Spinal cord (tissue), 10 donors: ENCODE results near the gene PFKL. TPM values are rescaled to one million over a fixed set of nuclear protein-coding genes. Genes with fewer than 3 reads are reported as not detected.
"Not testable (repeated sequence)": the region's sequence is repeated elsewhere in the genome, so short reads cannot be mapped to it uniquely, and the experiment has no call there.

ENCODE experiments used
- DNase-seq, 6 donors: peaks; one replicate each; pipeline versions ENCODE4 v3.0.0 to v3.0.0-alpha.2; 2013 to 2015; ENCODE audit warnings: low spot score in 6 of 6, low read depth in 4 of 6
- H3K27ac ChIP-seq: one replicate; pipeline ENCODE4 v1.5.1; 2013; ENCODE audit warnings: low read depth, low read length, control low read depth
- H3K27me3 ChIP-seq: one replicate; pipeline ENCODE4 v1.6.1; 2013; ENCODE audit warnings: low read length; ENCODE audit not compliant: control insufficient read depth, insufficient read depth
- H3K36me3 ChIP-seq: one replicate; pipeline ENCODE4 v1.6.1; 2013; ENCODE audit warnings: low read length; ENCODE audit not compliant: control insufficient read depth, insufficient read depth
- H3K4me1 ChIP-seq: one replicate; pipeline ENCODE4 v1.6.1; 2013; ENCODE audit warnings: low read length; ENCODE audit not compliant: control insufficient read depth, insufficient read depth
- H3K4me3 ChIP-seq: one replicate; pipeline ENCODE4 v1.5.1; 2013; ENCODE audit warnings: low read depth, low read length, control low read depth
- H3K9me3 ChIP-seq: one replicate; pipeline ENCODE4 v1.6.1; 2013; ENCODE audit warnings: low read length; ENCODE audit not compliant: control insufficient read depth, insufficient read depth
- WGBS: methylation state at CpG from one replicate; pipeline ENCODE4 v1.1.5; 2013; ENCODE audit warnings: missing lambda C conversion rate; ENCODE audit not compliant: insufficient coverage; 5-methylcytosine and 5-hydroxymethylcytosine counted together
- polyA plus RNA-seq, 2 donors: library from polyadenylated mRNA; unstranded; fragments of 120-200 nt; gene quantifications; one replicate each; pipeline ENCODE4 v1.2.1, GENCODE V29; 2013; ENCODE audit not compliant: insufficient read length in 2 of 2
- total RNA-seq, 2 donors: library from RNA; depleted of rRNA in 1 of 2; stranded (reverse); fragments of 120-200 nt in 1 of 2; fragments of >200 nt in 1 of 2; gene quantifications; one replicate each; pipeline versions ENCODE4 v1.2.3 to v1.2.4, GENCODE V29; 2013 to 2014
- donor health status: healthy.

Gene PFKL
- total and polyA plus RNA-seq, 4 donors = 107 to 172 (median 151) TPM

GRCh38 chr21:44337941-44338895, 38.4 kb downstream of the PFKL start:
- Histone ChIP-seq H3K9me3 (no peaks in the 10 kb centered on the region), H3K4me3 (peak overlapping the region; percentile 40), H3K36me3 (peaks cover 32% of the 10 kb centered on the region), H3K27me3 (no peaks in the 10 kb centered on the region), H3K27ac (peak overlapping the region; percentile 90), H3K4me1 (peaks cover 32% of the 10 kb centered on the region)
- peak in 5 of 6 donors; percentile 21 to 78 (median 22) for DNase-seq
- 3% methylated on average over 21 of the region's 47 CpGs for WGBS

GRCh38 chr21:44338971-44339910, 39.4 kb downstream of the PFKL start, which contains the start of gene CFAP410:
TSS of gene CFAP410 (minus strand) at chr21:44339390. CDS start at chr21:44339194, 196 bp downstream.
- under 1% methylated on average over 73 of the region's 90 CpGs for WGBS
- H3K4me3 ChIP-seq = peak within 1 kb of the TSS; percentile 94
- DNase-seq = peak; percentile 85 to 98 (median 90)
- no peaks in the 10 kb centered on the region for H3K9me3 ChIP-seq
- H3K27me3 ChIP-seq = no peaks in the 10 kb centered on the region
- H3K36me3 ChIP-seq = peaks cover 21% of the 10 kb centered on the region
- peaks cover 24% of the 10 kb centered on the region for H3K4me1 ChIP-seq
- H3K27ac ChIP-seq = peak within 1 kb of the TSS; percentile 96

GRCh38 chr21:44341726-44342458, 42.0 kb downstream of the PFKL start:
- not testable (repeated sequence) for H3K36me3 ChIP-seq, H3K27me3 ChIP-seq, DNase-seq, H3K4me3 ChIP-seq, H3K9me3 ChIP-seq, H3K27ac ChIP-seq
- H3K4me1 ChIP-seq = peaks cover 15% of the 10 kb centered on the region
- WGBS = 92% methylated on average over 11 of the region's 12 CpGs

- H3K4me3 ChIP-seq, H3K27ac ChIP-seq, H3K27me3 ChIP-seq, H3K36me3 ChIP-seq, H3K9me3 ChIP-seq, DNase-seq: not testable (repeated sequence)
- H3K4me1 ChIP-seq = peaks cover 11% of the 10 kb centered on the region
- WGBS = 90% methylated on average over 7 of the region's 8 CpGs
Observed at GRCh38 chr21:44342981-44343380, 43.1 kb downstream of the PFKL start.

GRCh38 chr21:44344541-44345183, 44.8 kb downstream of the PFKL start:
- peaks cover 7% of the 10 kb centered on the region for H3K27me3 ChIP-seq
- H3K27ac ChIP-seq = no peak overlapping the region
- no peaks in the 10 kb centered on the region for H3K36me3 ChIP-seq
- H3K4me3 ChIP-seq = no peak overlapping the region
- H3K4me1 ChIP-seq = peaks cover 6% of the 10 kb centered on the region
- H3K9me3 ChIP-seq = no peaks in the 10 kb centered on the region
- DNase-seq = no peak
- 86% methylated on average over 16 of the region's 17 CpGs for WGBS

GRCh38 chr21:44345495-44345894, 45.6 kb downstream of the PFKL start:
- Histone ChIP-seq H3K27ac (no peak overlapping the region), H3K9me3 (no peaks in the 10 kb centered on the region), H3K27me3 (peaks cover 9% of the 10 kb centered on the region), H3K4me1 (peaks cover 4% of the 10 kb centered on the region), H3K4me3 (no peak overlapping the region), H3K36me3 (no peaks in the 10 kb centered on the region)
- DNase-seq = no peak
- 61% methylated on average over 11 of the region's 11 CpGs for WGBS

GRCh38 chr21:44347911-44348451, 48.1 kb downstream of the PFKL start:
- no peak overlapping the region for H3K4me3 ChIP-seq
- peaks cover 27% of the 10 kb centered on the region for H3K27me3 ChIP-seq
- WGBS = 59% methylated on average over 22 of the region's 22 CpGs
- DNase-seq = no peak
- no peak overlapping the region for H3K27ac ChIP-seq
- no peaks in the 10 kb centered on the region for H3K9me3 ChIP-seq
- peaks cover 5% of the 10 kb centered on the region for H3K36me3 ChIP-seq
- peaks cover 17% of the 10 kb centered on the region for H3K4me1 ChIP-seq

GRCh38 chr21:44348861-44349260, 49.0 kb downstream of the PFKL start:
- Histone ChIP-seq H3K36me3 (peaks cover 5% of the 10 kb centered on the region), H3K4me1 (peaks cover 17% of the 10 kb centered on the region), H3K27me3 (peaks cover 27% of the 10 kb centered on the region), H3K9me3 (no peaks in the 10 kb centered on the region), H3K27ac (no peak overlapping the region), H3K4me3 (no peak overlapping the region)
- DNase-seq = no peak
- WGBS = 93% methylated on average over 16 of the region's 19 CpGs
